GM19023 (cell line): ENCODE results near the gene TPRKB.
"Not testable (repeated sequence)": the region's sequence is repeated elsewhere in the genome, so short reads cannot be mapped to it uniquely, and the experiment has no call there.

ENCODE experiments used
- ATAC-seq: cut with Tn5 transposase; IDR thresholded peaks from one replicate; pipeline ENCODE4 v1.9.1; 2021; ENCODE audit warnings: mild to moderate bottlenecking, moderate library complexity; ENCODE audit not compliant: unreplicated experiment

TPRKB gene

GRCh38 chr2:73740767-73741166, 3.6 kb upstream of the TPRKB start:
- ATAC-seq, result no peak

DNA sequence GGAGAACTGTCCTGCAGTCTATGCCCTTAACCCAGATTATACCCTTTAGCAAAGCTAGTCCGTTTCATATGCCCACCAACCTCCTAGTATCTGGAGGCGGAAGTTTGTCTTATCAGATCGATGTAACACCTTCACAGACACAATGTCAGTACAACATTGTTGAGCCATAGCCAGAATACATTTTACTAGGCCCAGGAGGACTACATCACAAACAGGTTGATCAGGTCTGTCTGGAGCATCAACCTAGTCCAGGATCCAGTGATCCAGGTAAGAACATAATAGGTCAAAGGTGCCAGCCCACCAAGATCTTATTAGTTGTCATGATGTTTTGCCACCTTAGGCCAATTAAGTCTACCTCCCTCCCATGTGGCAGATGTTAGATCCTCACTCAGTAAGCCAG, 2.0 kb upstream of the TPRKB start:
- no peak for ATAC-seq

DNA sequence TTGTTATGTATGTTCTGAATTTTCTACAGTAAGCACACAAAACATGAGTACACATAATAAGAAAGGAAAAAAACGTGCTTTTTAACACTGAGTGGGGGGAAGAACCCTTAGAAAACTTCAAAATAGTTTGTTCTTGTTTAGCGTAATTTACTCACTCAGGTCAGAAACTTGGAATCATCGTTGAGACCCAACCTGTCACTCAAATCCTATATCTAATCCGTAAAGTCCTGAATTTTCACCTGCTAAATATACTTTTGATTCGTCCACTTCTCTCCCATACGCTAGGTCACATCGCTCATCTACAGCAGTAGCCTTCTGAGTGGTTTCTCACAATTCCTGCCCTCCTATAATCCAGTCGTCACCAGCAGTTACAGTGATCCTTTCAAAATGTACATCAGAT, 767 bp downstream of the TPRKB start:
- ATAC-seq, result no peak

GRCh38 chr2:73730810-73731209, 6.3 kb downstream of the TPRKB start:
- no peak for ATAC-seq

- ATAC-seq, result no peak
Observed at GRCh38 chr2:73728711-73729110, 8.4 kb downstream of the TPRKB start.

DNA sequence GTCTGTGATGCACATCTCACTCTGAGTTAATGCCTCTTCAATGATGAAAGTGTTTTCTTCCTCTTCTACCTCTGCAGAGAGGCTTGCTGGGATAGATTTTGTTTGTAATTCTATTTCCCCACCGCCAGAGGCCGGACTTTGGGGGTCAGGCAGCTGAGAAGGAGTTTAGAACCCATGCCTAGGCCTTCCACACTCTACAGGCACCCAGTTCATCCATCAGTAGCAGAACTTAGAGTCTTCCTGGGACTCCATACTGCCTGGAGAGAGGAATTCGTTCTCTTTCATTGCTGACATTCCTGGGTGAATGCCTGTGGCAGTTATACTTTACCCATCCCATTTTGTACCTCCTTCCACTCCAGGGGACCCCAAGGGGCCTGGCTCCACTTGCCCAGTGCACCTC, 9.1 kb downstream of the TPRKB start:
- ATAC-seq, result no peak

GRCh38 chr2:73726657-73727056, 10.5 kb downstream of the TPRKB start:
- ATAC-seq, result not testable (repeated sequence)

- no peak for ATAC-seq
Observed at GRCh38 chr2:73718851-73719621, 18.1 kb downstream of the TPRKB start.

DNA sequence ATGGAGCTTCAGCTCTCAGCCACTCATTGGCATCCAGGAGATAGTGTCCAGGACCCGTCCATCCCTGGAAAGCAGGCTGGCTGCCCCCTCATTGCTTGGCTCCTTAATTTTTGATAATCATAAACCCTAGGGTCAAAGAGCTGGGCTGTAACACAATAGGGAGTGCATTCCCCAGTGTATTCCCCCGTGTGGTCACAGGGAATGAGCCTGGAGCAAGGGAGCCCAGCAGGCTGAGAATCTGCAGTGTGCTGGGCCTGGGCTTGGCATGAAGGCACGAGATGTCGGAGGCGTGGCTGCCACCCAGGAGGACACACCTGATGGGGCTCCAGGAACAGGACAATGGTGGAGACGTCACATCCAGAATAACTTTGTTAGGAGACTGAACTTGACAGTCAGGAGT, 18.7 kb downstream of the TPRKB start:
- ATAC-seq, result no peak

- ATAC-seq, result not testable (repeated sequence)
Observed at GRCh38 chr2:73717695-73718094, 19.4 kb downstream of the TPRKB start.

DNA sequence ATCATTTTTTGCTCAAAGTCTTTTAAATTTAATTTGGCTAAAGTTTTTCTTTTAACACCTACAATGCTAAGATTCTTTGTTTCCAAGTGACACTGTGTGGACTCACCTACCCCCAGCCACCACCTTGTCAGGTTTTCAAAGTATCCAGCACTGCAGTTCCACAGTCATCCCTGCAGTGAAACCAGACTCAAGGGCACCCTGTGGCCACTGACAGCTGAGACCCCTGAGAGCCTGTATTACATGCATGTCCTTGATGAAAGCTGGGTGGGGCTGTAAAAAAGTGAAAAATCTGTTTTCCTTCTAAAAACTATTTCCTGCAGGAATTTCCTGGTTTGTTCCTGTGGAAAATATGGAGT, 19.9 kb downstream of the TPRKB start:
- ATAC-seq, result no peak

DNA sequence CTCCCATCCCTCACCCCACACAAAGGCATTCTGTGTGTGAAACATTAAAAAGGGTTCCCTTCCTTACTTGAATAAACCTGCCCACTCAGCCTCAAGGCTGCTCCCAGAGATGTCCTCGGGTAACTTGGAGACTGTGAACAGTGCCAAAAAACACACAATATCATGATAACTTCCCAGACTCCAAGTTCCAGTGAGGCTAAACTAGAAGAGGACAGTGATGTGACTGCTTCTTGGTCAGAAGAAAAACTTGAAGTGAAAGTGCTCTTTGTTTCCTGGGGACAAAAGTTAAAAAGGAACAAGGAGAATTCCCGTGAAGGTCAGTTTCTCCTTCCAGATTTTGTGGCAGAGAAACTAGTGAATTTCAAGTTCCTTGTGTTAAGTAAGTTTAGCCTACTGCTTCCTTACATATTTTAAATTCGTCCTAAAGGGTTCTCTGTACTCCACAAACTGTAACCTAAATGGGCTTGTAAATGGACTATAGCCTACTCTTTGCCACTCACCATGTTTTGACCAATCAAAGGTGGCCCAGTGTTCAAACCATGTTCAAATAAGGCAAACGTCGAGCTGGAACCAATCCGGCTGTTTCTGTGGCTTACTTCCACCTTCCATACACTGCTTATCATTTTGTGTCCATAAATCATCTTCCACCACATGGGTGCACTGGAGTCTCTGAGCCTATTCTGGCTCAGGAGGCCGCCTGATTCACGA, 20.4 kb downstream of the TPRKB start:
- no peak for ATAC-seq

DNA sequence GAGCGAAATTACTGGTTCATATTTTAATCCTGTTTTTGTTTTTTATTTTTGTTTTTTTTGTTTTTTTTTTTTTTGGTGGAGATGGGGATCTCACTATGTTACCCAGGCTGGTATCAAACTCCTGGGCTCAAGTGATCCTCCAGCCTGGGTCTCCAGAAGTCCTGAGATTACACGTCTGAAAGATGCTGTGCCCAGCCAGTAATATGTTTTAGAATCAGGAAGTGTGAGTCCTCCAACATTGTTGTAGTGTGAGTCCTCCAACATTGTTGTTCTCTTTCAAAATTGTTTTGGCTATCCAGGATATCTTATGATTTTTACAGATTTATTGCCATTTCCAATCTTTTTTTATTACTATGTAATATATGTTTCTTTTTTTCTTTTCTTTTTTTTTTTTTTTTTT, 23.1 kb downstream of the TPRKB start:
- no peak for ATAC-seq

GRCh38 chr2:73708527-73708926, 28.6 kb downstream of the TPRKB start:
- no peak for ATAC-seq

- ATAC-seq, result no peak
Observed at GRCh38 chr2:73707636-73708035, 29.5 kb downstream of the TPRKB start.

DNA sequence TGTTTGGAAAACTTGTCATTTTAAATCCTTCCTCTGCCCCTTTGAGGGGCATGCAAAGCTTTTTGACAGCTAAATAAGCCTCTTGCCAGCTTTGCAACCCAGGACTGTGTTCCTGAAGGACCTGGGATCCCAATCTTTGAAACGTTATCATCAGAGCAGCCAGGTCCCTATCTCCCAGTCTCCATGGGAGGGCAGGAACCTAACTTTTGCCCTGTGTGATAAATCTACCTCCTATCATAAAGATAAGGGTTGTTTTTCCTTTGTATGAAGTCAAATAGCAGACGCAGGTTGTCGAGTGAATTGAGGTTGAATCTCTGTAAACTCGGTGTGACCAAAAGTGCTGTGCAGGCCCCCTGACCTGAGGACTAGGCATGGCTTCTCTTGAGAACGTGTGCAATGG, 30.1 kb downstream of the TPRKB start:
- no peak for ATAC-seq

GRCh38 chr2:73705091-73705490, 32.1 kb downstream of the TPRKB start:
- no peak for ATAC-seq

GRCh38 chr2:73704285-73704684, 32.9 kb downstream of the TPRKB start:
- ATAC-seq, result no peak

- ATAC-seq, result no peak
Observed at GRCh38 chr2:73703675-73704074, 33.5 kb downstream of the TPRKB start.

GRCh38 chr2:73702852-73703493, 34.2 kb downstream of the TPRKB start:
- ATAC-seq, result not testable (repeated sequence)

GRCh38 chr2:73701968-73702665, 35.0 kb downstream of the TPRKB start:
- ATAC-seq, result no peak

- not testable (repeated sequence) for ATAC-seq
Observed at GRCh38 chr2:73701448-73701765, 35.7 kb downstream of the TPRKB start.
